RWPE2 (cell line): ENCODE results near the gene OR9Q1.

Experiments used
- ATAC-seq: fragments of 200-7000 bp; cut with Tn5 transposase; 3 replicates; pipeline ENCODE4 v1.9.1; 2021; ENCODE audit warnings: low read depth
- DNase-seq: peaks from one replicate; pipeline ENCODE4 v3.0.0-alpha.2; 2020; ENCODE audit warnings: low spot score
- H3K27ac ChIP-seq: fragments of 450-650 bp; 2 replicates; pipeline ENCODE4 v1.5.1; 2017; ENCODE audit warnings: mild to moderate bottlenecking; ENCODE audit not compliant: poor library complexity, severe bottlenecking
- H3K27me3 ChIP-seq: fragments of 250-450 bp; sonication (Bioruptor Pico); 2 replicates; pipeline ENCODE4 v1.5.1; 2021; ENCODE audit warnings: mild to moderate bottlenecking, moderate library complexity; ENCODE audit not compliant: insufficient read depth, poor library complexity, severe bottlenecking
- H3K36me3 ChIP-seq: fragments of 250-450 bp; sonication (Bioruptor Pico); 2 replicates; pipeline ENCODE4 v1.5.1; 2020; ENCODE audit warnings: low read depth, mild to moderate bottlenecking, moderate library complexity
- H3K4me1 ChIP-seq: fragments of 250-450 bp; sonication (Bioruptor Pico); 2 replicates; pipeline ENCODE4 v1.5.1; 2021; ENCODE audit warnings: mild to moderate bottlenecking, moderate library complexity; ENCODE audit not compliant: insufficient read depth, poor library complexity, severe bottlenecking
- H3K4me3 ChIP-seq: fragments of 250-450 bp; sonication (Bioruptor Pico); 2 replicates; pipeline ENCODE4 v1.5.1; 2021; ENCODE audit warnings: mild to moderate bottlenecking, moderate library complexity; ENCODE audit not compliant: severe bottlenecking
- H3K9me3 ChIP-seq: fragments of 250-450 bp; sonication (Bioruptor Pico); 2 replicates; pipeline ENCODE4 v1.5.1; 2021; ENCODE audit warnings: mild to moderate bottlenecking, moderate library complexity; ENCODE audit not compliant: severe bottlenecking
- TF ChIP-seq, protein P1 (sequence below): fragments of 450-650 bp; IDR thresholded peaks from one replicate; pipeline ENCODE4 v1.5.1; 2017; ENCODE audit warnings: mild to moderate bottlenecking, moderate library complexity; ENCODE audit not compliant: poor library complexity, severe bottlenecking

The OR9Q1 gene

DNA sequence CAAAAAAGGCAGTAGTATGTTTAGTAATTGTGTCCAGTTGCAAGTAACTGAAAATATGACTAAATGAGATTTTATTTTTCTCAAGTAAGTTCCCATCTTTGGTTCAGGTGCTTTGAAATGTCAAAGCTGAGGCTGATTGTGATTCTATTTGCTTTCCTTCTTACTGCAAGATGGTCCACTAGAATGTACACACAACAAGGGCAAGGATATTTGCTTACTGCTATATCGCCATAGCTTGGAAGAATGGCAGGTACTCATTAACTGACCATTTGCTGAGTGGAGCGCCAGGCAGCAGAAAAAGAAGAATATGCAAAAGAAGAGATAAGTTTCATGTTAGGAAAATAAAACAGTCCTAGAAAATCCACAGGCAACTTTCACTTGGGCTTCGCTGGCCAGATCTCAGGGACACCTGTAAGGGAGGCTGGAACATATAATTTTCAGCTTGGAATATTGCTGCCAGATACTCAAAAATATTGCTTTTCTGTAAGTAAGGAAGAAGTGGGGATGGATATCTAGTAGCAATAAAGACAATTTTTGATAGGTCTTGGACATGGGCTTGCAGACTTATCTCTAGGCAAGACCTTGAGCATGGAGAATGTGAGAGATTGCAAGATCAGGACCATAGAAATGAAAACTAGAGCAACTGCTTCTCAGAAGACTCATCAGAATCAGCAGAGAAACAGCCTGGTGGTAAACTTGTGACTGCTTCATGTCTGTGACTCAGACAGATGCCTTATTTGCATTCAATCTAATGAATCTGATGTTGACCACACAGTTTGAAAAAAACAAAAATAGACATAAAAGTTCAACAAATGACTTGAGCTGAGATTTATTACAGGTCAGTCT, 44.8 kb upstream of the OR9Q1 start:
- no peak for ATAC-seq
- no peak overlapping the region for H3K4me3 ChIP-seq
- no peaks in the 10 kb centered on the region for H3K4me1 ChIP-seq
- no peak overlapping the region for H3K27ac ChIP-seq
- DNase-seq: no peak
- no peaks in the 10 kb centered on the region for H3K27me3 ChIP-seq
- H3K36me3 ChIP-seq: no peaks in the 10 kb centered on the region
- TF ChIP-seq, protein P1, sequence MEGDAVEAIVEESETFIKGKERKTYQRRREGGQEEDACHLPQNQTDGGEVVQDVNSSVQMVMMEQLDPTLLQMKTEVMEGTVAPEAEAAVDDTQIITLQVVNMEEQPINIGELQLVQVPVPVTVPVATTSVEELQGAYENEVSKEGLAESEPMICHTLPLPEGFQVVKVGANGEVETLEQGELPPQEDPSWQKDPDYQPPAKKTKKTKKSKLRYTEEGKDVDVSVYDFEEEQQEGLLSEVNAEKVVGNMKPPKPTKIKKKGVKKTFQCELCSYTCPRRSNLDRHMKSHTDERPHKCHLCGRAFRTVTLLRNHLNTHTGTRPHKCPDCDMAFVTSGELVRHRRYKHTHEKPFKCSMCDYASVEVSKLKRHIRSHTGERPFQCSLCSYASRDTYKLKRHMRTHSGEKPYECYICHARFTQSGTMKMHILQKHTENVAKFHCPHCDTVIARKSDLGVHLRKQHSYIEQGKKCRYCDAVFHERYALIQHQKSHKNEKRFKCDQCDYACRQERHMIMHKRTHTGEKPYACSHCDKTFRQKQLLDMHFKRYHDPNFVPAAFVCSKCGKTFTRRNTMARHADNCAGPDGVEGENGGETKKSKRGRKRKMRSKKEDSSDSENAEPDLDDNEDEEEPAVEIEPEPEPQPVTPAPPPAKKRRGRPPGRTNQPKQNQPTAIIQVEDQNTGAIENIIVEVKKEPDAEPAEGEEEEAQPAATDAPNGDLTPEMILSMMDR: no peak
- no peaks in the 10 kb centered on the region for H3K9me3 ChIP-seq

DNA sequence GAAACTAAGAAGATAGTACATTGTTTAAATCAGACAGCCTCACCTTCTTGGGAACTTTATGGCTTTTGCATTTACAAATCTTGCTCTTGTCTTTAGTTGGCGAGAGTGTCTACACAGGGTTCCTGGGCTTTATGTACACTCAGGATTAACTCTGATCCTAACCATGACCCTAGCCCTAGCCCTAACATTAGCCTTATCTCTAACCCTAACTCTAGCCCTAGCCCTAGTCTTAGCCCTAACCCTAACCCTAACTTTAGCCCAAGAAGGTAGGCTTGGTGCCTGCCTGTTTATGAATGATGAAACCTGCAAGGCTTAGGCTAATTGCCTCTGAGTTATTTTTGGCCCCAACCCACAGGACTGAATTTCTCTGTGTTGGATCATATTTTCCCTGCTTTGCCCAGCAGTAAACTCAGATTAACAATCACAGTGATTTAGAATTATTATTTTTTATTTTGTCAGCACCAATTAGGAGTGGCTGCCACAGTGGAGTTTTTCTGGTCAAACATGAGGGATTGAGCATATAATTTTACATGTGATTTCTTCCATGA, 44.1 kb upstream of the OR9Q1 start:
- H3K27me3 ChIP-seq: no peaks in the 10 kb centered on the region
- H3K9me3 ChIP-seq: no peaks in the 10 kb centered on the region
- TF ChIP-seq, protein P1: no peak
- no peaks in the 10 kb centered on the region for H3K36me3 ChIP-seq
- no peak overlapping the region for H3K4me3 ChIP-seq
- H3K4me1 ChIP-seq: no peaks in the 10 kb centered on the region
- DNase-seq: no peak
- ATAC-seq: no peak
- H3K27ac ChIP-seq: no peak overlapping the region

DNA sequence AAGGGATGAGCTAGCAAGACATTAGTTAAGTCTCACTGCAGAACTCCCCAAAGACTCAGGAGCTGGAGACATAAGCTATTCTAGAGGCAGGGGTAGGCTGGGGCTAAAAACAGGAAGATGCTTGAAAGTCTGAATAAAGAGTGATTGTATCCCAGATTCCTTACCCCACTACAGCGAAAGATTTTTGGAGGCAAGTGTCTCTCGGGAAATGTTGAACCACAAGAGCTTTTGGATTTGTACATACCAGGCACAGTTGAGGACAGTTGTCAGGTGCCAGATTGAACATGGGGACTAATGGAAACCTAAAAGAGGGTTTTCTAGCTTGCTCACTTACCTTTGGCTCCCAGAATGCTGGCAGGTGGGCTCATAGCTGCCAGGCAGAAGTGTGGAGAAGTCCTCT, 43.5 kb upstream of the OR9Q1 start:
- no peaks in the 10 kb centered on the region for H3K9me3 ChIP-seq
- H3K27ac ChIP-seq: no peak overlapping the region
- H3K4me3 ChIP-seq: no peak overlapping the region
- no peaks in the 10 kb centered on the region for H3K27me3 ChIP-seq
- ATAC-seq (no peak), DNase-seq (no peak)
- H3K36me3 ChIP-seq: no peaks in the 10 kb centered on the region
- TF ChIP-seq, protein P1: no peak
- H3K4me1 ChIP-seq: no peaks in the 10 kb centered on the region

DNA sequence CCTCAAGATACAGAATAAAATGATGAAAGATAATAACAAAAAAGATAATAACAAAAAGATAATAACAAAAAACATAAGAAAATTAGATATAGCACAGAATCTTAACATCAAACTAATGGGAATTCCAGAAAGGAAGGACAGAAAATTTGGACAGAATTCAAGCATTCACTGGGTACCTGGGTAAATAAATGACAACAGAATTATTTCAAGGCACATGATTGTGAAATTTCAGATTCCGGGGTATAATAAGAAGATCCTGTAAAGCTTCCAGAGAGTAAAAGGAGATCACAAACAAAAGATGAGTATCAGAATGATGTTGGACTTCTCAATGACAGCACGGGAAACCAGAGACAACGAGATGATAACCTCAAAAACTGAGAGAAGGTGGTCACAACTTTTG, 42.1 kb upstream of the OR9Q1 start:
- H3K27me3 ChIP-seq: no peaks in the 10 kb centered on the region
- H3K36me3 ChIP-seq: no peaks in the 10 kb centered on the region
- no peak overlapping the region for H3K4me3 ChIP-seq
- ATAC-seq: no peak
- H3K9me3 ChIP-seq: no peaks in the 10 kb centered on the region
- H3K4me1 ChIP-seq: no peaks in the 10 kb centered on the region
- H3K27ac ChIP-seq: no peak overlapping the region
- TF ChIP-seq, protein P1: no peak
- no peak for DNase-seq

DNA sequence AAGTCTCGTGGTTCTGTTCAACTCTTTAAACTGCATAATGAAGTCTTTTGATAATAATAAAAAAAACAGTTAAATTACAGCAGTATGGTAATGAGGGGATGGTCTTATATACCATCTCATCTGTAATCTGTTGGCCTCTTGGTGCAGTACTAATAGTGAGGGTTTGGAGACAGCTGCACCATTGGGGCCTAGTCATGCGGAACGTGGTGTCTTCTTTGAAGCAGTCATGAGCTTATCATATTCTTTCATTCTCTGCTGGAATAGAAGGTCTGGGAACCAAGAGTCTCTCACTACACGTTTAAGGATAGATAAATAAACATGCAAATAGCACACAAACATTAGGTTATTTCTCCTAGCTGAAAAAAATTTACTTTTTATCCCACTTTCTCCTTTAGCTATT, 40.9 kb upstream of the OR9Q1 start:
- ATAC-seq: no peak

More for the DNA sequence above, 40.9 kb upstream of the OR9Q1 start:
- no peaks in the 10 kb centered on the region for H3K36me3 ChIP-seq
- no peaks in the 10 kb centered on the region for H3K9me3 ChIP-seq
- TF ChIP-seq, protein P1: no peak
- no peak overlapping the region for H3K27ac ChIP-seq
- no peak for DNase-seq
- H3K27me3 ChIP-seq: no peaks in the 10 kb centered on the region
- H3K4me1 ChIP-seq: no peaks in the 10 kb centered on the region
- H3K4me3 ChIP-seq: no peak overlapping the region
